ENCODE results near the gene CCNL2. TPM values are rescaled to one million over a fixed set of nuclear protein-coding genes. Genes with fewer than 3 reads are reported as not detected.
A peak's percentile ranks its signal among the peaks of the same experiment; 100 is the strongest.

CCNL2 gene
- total and polyA plus RNA-seq, 2 of the 13 experiments (the other 11 are each of a cell fraction or from before 2014, with no cell fraction given) = 105 to 340 TPM

GRCh38 chr1:1406821-1407635, 7.9 kb upstream of the CCNL2 start, which contains the start of gene MRPL20 (continued):
- TF ChIP-seq UBTF (CRISPR knock-in tag; IDR thresholded peaks at IDR 0.05) (peak; percentile 91), HOXA7 (CRISPR knock-in tag; IDR thresholded peaks at IDR 0.05) (0 out of 2 replicates have a peak, but pooled peaks have one; percentile 85), TSC22D2 (CRISPR knock-in tag; IDR thresholded peaks at IDR 0.05; ENCODE audit: borderline replicate concordance) (peak; percentile 74; the same call in 1 of the 2 replicates), KLF12 (CRISPR knock-in tag; IDR thresholded peaks at IDR 0.05; ENCODE audit: borderline replicate concordance) (peak; percentile 76; the same call in 1 of the 2 replicates), ZNF225 (CRISPR knock-in tag; IDR thresholded peaks at IDR 0.05) (peak; percentile 66; the same call in 1 of the 2 replicates), TRIM24 (CRISPR knock-in tag; IDR thresholded peaks at IDR 0.05) (no peak), SETDB1 (CRISPR knock-in tag; IDR thresholded peaks at IDR 0.05; ENCODE audit: borderline replicate concordance) (no peak), ZNF629 (CRISPR knock-in tag; conservative IDR thresholded peaks at IDR 0.05) (no peak), ATM (IDR thresholded peaks at IDR 0.05; ENCODE audit: borderline replicate concordance) (no peak), LCORL (IDR thresholded peaks at IDR 0.05) (no peak), LCORL (CRISPR knock-in tag; IDR thresholded peaks at IDR 0.05) (peak; percentile 87), MTF2 (CRISPR knock-in tag; IDR thresholded peaks at IDR 0.05; ENCODE audit: borderline replicate concordance) (0 out of 2 replicates have a peak, but pooled peaks have one; percentile 53), XBP1 (CRISPR knock-in tag; IDR thresholded peaks at IDR 0.05) (no peak), ZXDC (CRISPR knock-in tag; IDR thresholded peaks at IDR 0.05) (peak; percentile 55; the same call in 1 of the 2 replicates), THRA (CRISPR knock-in tag; IDR thresholded peaks at IDR 0.05; ENCODE audit: borderline replicate concordance) (peak; percentile 77), DDIT3 (CRISPR knock-in tag; IDR thresholded peaks at IDR 0.05) (no peak), SMARCC2 (IDR thresholded peaks at IDR 0.05) (no peak), ZFP36L2 (CRISPR knock-in tag; IDR thresholded peaks at IDR 0.05) (peak; percentile 76; the same call in 1 of the 2 replicates), ZFP41 (CRISPR knock-in tag; IDR thresholded peaks at IDR 0.05; ENCODE audit: borderline replicate concordance) (no peak), CCAR2 (optimal IDR thresholded peaks at IDR 0.05; ENCODE audit: low read depth, low read length) (no peak), ZNF564 (CRISPR knock-in tag; IDR thresholded peaks at IDR 0.05) (peak; percentile 62; the same call in 1 of the 2 replicates), ZNF296 (CRISPR knock-in tag; conservative IDR thresholded peaks at IDR 0.05) (peak; percentile 65), MED1 (CRISPR knock-in tag; IDR thresholded peaks at IDR 0.05) (peak; percentile 79), KDM2A (CRISPR knock-in tag; IDR thresholded peaks at IDR 0.05; ENCODE audit: borderline replicate concordance, low read depth) (peak; percentile 98)
